Erythroblast (primary cell): ENCODE results near the gene EIPR1.

Experiments used
- GATA1 ChIP-seq: IDR thresholded peaks from 2 replicates; pipeline ENCODE4 v1.6.1; 2011; ENCODE audit warnings: low read depth, mild to moderate bottlenecking, control low read depth, low read length, moderate library complexity
- POLR2A ChIP-seq: IDR thresholded peaks from 2 replicates; pipeline ENCODE4 v1.6.1; 2011; ENCODE audit warnings: mild to moderate bottlenecking, low read length

DNA sequence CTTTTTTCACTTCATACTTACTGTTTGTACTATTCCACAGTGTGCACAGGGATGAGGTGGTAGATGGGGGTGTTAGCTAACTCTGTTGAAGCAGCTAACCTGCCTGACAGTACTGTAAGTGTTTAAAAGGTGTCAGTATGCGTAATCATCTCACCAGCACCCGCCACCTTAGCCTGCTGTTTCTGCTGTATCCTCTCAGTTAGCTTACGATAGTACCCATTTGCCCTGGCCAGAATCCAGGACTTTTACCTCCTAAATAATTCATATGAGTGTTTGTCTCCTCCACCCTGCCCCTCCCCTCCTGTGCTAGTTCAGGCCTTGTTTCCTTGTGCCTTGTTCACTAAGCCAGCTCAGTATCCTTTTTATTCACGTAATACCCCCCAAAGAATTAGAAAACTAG, 36.1 kb upstream of the EIPR1 start:
- TF ChIP-seq POLR2A (no peak), GATA1 (no peak)
